GM19324 (cell line): ENCODE data around the gene CACNA2D3.

ENCODE experiments used
- ATAC-seq: cut with Tn5 transposase; IDR thresholded peaks from one replicate; pipeline ENCODE4 v1.9.1; 2021; ENCODE audit warnings: mild to moderate bottlenecking, moderate library complexity; ENCODE audit not compliant: unreplicated experiment, low FRiP score

CACNA2D3 gene

DNA sequence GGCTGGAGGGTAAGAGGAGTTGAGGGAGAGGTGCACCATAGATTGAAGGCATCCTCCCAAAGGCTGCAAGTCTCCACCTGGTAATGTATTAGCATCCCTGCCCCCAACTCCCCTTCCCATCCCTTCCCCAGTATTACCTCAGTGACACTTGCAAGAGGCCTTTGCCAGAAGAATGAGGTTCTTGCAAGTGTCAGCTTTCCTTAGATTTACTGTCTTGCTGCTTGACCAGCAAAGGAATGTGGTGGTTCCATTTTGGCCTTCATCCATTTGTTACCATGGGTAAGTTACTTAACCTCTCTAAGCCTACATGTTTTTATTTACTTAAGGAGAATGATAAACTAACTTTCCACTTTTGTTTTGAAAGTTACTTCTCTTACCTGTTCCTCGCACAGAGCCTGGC, 696.6 kb downstream of the CACNA2D3 start:
- ATAC-seq = no peak

DNA sequence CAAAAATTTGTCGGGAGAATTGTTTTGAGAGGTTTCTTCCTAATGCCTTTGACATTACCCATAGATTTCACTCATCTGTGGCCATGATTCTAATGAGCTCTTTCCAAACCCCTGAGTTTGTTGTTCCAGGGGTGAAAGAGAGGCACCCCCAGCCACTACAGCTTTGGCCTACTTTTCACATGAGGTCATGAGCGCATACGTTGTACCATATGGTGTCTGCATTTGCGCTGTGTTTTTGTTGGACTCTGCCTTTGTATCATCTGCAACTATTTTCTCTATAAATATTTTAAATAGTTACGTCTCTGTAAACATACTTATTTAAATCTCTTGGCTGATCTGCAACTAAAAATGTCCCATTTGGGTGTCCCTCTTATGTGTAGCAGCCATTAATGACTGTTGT, 697.6 kb downstream of the CACNA2D3 start:
- no peak for ATAC-seq

DNA sequence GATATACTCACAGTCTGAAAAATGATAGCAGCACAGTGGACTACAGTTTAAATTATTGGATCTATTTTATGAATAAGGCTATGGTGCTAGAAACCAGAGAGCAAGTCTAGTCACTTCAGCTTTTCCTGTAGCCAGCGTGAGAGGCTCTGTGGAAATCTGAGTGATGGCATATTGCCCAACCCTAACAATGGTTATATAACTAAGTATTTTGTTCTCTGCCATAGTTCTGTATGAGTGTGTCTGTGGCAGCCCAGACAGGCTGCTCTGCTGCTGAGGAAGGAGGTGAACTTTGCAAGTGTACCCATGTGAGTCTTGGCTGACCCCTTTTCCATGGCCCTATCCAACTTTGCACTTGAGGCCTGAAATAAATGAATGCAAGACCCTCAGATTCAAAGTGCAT, 699.9 kb downstream of the CACNA2D3 start:
- ATAC-seq = no peak

GRCh38 chr3:54826251-54826691, 703.9 kb downstream of the CACNA2D3 start:
- no peak for ATAC-seq

- no peak for ATAC-seq
These were observed 704.8 kb downstream of the CACNA2D3 start for GRCh38 chr3:54827056-54827687.

GRCh38 chr3:54827776-54828175, 705.4 kb downstream of the CACNA2D3 start:
- ATAC-seq = no peak

DNA sequence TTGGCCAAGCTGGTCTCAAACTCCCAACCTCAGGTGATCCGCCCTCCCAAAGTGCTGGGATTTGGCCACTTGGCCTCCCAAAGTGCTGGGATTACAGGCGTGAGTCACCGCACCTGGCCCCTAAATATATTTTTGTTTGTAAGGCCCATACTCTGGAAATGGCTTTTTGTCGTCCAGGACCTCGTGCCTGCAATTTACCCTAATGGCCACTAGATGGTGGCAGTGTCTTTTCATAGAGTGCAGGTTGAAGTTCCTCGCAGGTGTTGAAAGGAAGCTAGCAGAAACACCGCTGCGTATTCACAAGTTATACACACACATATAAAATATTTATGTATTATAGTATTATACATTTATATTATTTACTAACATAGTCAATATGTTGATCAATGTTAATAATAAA, 708.3 kb downstream of the CACNA2D3 start:
- no peak for ATAC-seq

- no peak for ATAC-seq
These were observed 708.8 kb downstream of the CACNA2D3 start for GRCh38 chr3:54831112-54831511.

DNA sequence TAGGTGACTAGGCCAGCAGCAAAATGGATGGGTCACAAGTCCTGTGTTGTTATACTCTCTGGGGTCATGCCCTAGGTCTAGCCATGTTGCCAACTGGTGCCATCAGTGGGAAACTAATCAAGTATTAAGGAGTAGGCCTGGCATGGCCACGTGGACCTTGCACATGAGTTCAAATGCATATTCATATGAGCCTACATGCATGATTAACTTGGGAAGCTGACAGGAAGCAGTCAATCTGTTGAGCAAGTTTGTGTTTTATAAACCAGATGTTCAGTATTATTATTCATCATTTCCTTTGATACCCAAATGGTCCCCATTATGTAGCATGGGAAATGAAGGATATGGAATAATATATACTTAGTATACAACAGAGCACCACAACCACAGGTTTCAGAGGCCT, 710.5 kb downstream of the CACNA2D3 start:
- ATAC-seq = no peak

- ATAC-seq = no peak
These were observed 713.3 kb downstream of the CACNA2D3 start for GRCh38 chr3:54835701-54836100.

- no peak for ATAC-seq
These were observed 714.5 kb downstream of the CACNA2D3 start for GRCh38 chr3:54836871-54837270.

DNA sequence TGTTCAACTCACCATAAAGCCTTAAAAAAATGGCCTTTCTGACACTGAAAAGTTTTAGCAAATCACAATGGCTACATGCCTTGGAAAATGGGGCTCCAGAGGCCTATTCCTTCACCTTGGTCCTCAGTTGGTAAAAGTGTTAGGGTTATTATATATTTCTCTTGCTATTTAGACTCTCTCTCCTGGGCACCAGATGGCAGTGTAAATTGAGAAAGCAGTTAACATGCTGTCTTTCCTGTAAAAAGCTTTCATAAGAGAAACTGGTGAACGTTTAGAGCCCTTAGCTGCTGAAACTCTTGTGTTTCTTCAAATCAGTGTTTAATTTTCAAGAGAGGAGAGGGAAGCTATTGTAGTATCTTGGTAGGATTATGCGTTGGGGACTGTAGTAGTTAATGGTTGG, 715.6 kb downstream of the CACNA2D3 start:
- ATAC-seq = no peak

DNA sequence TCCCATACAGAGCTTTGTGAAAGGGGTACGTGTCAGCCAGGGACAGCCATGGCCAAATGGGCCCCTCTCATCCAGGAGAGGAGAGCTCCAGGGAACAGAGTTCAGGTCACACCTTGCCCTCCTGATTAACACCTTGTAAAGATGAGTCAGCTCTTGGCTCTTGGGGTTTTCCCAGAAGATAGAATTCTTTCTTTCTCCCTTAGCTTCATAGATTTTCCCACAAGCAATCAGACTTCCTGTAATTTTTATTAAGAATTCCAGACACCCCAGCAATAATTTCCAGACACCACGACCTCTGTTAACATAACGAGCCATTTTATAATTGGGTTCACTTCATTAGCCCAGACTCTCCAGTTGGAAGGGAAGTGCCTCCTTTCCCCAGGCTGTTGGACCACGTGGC, 719.1 kb downstream of the CACNA2D3 start:
- no peak for ATAC-seq

DNA sequence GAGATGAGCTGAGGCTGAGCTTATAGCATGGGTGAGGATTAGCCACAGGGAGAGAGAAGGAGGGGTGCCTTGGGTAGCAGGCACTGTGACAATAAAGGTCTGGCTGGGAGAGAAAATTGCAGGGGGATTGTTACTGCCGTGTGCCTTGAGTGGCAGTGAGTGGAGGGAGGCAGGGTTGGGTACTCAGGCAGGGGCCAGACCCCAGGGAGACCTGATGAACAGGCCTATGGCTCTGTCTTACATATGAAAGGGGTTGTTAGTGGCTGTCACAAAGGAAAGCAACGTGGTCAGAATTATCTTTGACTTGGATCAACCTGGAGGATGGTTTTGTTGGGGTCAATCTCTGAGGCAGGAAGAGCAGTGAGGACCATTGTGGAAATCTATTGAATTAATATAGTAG, 721.0 kb downstream of the CACNA2D3 start:
- no peak for ATAC-seq

DNA sequence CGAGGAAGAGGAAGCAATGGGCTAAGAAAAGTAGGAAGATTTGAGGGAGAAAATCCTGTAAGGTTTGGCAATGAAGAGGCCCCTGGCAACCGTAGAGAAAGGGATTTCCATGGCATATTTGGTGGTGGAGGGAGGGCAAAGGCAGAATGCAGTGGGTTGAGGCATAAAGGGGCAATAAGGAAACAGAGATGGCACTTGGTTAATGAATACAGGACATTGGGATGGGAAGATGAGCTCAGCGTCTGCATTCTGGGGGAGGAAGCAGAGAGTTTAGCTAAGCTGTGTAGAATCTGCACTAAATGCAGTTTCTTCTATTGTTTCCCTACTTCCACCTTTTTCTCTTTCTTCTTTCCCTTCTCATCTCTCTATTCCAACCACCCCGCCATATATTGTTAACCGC, 721.9 kb downstream of the CACNA2D3 start:
- ATAC-seq = no peak

- ATAC-seq = no peak
These were observed 722.7 kb downstream of the CACNA2D3 start for GRCh38 chr3:54845011-54845410.

DNA sequence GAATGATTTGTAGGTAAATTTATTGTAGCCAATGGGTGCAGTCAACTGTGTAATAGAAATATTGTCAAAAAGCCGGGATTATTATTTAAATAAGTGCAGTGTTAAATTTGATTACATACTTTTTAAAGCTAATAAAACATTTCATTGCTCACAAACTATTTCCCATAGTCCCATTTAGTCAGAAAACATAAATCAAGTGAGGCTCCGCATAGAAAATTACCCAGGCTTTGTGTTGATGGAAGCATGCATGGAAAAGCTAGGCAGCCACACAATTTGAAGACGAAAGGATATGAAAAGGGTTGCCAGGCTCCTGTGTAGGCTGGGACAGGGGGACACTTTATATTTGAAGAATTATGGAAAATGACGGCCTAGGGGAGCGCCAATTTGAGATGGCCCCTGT, 723.2 kb downstream of the CACNA2D3 start:
- ATAC-seq = no peak

GRCh38 chr3:54846119-54846518, 723.8 kb downstream of the CACNA2D3 start:
- ATAC-seq = no peak

DNA sequence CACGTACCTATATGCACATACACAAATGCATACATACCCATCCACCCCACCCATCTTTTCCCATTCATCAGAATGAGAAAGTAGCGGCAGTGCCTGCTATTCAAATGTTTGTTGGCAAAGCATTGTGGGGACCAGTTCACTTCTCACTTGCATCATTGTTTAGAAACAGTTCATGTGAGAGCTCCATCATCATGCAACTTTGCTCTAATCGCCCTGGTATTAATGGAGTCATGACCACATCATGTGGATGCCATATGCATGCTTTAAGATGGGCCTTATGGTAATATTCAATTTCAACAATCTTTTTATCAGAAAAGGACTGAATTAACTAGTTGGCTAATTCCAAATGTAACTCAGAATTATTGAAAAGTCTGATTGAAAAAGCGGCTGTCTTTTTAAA, 725.0 kb downstream of the CACNA2D3 start:
- no peak for ATAC-seq

DNA sequence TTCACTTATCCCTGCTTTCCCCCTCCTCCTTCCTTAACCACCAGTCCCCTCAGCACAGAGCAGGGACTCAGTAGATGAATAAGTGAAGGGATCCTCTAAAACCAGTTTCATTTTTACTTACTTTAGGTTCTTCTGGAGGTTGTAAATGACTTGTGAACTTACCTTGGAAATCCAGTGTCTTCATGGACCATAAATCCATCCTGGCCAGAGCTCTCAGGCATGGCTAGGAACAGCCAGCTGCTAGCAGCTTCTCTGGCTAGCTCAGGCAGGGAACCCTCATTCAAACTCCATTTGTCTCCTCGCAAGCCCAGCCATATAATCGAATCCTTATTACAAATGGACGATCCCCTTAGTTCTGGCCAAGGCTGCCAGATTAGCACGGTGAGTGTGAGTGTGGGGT, 727.0 kb downstream of the CACNA2D3 start:
- no peak for ATAC-seq

GRCh38 chr3:54850484-54851018, 728.2 kb downstream of the CACNA2D3 start:
- no peak for ATAC-seq

- peak; percentile 67 for ATAC-seq
These were observed 731.4 kb downstream of the CACNA2D3 start for GRCh38 chr3:54853573-54854404.
